ENCODE measurements around the gene MKLN1. TPM values are rescaled to one million over a fixed set of nuclear protein-coding genes. Genes with fewer than 3 reads are reported as not detected.
A peak's percentile ranks its signal among the peaks of the same experiment; 100 is the strongest.

The MKLN1 gene
- total RNA-seq, 1 experiment from 2014 or later: 34.3 TPM

DNA sequence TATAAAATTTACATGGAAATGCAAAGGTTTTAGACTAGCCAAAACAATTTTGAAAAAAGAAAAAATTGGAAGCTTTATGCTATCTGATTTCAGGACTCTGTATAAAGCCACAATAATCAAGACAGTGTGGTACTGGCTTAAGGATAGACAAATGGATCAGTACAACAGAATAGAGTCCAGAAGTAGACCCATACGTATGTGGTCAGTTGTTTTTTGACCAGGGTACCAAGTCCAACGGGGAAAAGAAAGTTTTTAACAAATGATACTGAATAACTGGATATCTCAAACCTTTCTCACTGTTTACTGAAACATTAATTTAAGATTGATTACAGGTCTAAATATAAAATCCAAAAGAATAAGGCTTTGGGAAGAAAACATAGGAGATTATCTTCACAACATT is 149.1 kb downstream of the MKLN1 start:
- TF ChIP-seq, protein P1, sequence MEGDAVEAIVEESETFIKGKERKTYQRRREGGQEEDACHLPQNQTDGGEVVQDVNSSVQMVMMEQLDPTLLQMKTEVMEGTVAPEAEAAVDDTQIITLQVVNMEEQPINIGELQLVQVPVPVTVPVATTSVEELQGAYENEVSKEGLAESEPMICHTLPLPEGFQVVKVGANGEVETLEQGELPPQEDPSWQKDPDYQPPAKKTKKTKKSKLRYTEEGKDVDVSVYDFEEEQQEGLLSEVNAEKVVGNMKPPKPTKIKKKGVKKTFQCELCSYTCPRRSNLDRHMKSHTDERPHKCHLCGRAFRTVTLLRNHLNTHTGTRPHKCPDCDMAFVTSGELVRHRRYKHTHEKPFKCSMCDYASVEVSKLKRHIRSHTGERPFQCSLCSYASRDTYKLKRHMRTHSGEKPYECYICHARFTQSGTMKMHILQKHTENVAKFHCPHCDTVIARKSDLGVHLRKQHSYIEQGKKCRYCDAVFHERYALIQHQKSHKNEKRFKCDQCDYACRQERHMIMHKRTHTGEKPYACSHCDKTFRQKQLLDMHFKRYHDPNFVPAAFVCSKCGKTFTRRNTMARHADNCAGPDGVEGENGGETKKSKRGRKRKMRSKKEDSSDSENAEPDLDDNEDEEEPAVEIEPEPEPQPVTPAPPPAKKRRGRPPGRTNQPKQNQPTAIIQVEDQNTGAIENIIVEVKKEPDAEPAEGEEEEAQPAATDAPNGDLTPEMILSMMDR (conservative IDR thresholded peaks at IDR 0.05): no peak

More for the DNA sequence above, 149.1 kb downstream of the MKLN1 start:
- Histone ChIP-seq H3K56ac (ENCODE audit: insufficient read length, low read depth, low read length) (no peak overlapping the region), H2AFZ (ENCODE audit: low read length) (no peak overlapping the region), H2BK15ac (ENCODE audit: low read depth, low read length) (no peak overlapping the region), H2BK120ac (ENCODE audit: low read depth, low read length, poor library complexity, severe bottlenecking) (no peak overlapping the region), H3K79me2 (ENCODE audit: insufficient read depth, low read length) (no peaks in the 10 kb centered on the region), H3K4me1 (ENCODE audit: insufficient read depth, low read length) (no peaks in the 10 kb centered on the region), H4K8ac (replicated peaks; ENCODE audit: insufficient read length, low read depth, low read length) (no peak overlapping the region), H3K18ac (ENCODE audit: insufficient read length, low read depth, low read length) (no peak overlapping the region), H2AK5ac (ENCODE audit: insufficient read length, low read length) (no peak overlapping the region), H3K9me3 (ENCODE audit: control insufficient read depth, low read depth, low read length) (no peaks in the 10 kb centered on the region), H3K9ac (ENCODE audit: extremely low read depth, insufficient read length, low read length) (no peak overlapping the region), H2BK20ac (ENCODE audit: low read depth, low read length, poor library complexity, severe bottlenecking) (no peak overlapping the region), H3K79me1 (ENCODE audit: insufficient read depth, low read depth, low read length, poor library complexity, severe bottlenecking) (no peaks in the 10 kb centered on the region), H3T11ph (ENCODE audit: low read length) (no peak overlapping the region), H3K27me3 (ENCODE audit: insufficient read depth, low read length) (no peaks in the 10 kb centered on the region), H3K4me2 (ENCODE audit: insufficient read depth, insufficient read length, low read length) (no peak overlapping the region), H2BK12ac (ENCODE audit: insufficient read length, low read depth, low read length) (no peak overlapping the region), H3K27ac (ENCODE audit: insufficient read length, low read depth, low read length) (no peak overlapping the region), H2BK5ac (ENCODE audit: insufficient read length, low read length) (no peak overlapping the region), H3K14ac (ENCODE audit: insufficient read depth, low read length) (no peak overlapping the region), H3K4ac (ENCODE audit: low read depth, low read length) (no peak overlapping the region), H4K5ac (ENCODE audit: insufficient read length, low read depth, low read length) (no peak overlapping the region), H3K23ac (ENCODE audit: insufficient read length, low read depth, low read length) (no peak overlapping the region), H3K23me2 (ENCODE audit: insufficient read length, low read depth, low read length, poor library complexity, severe bottlenecking) (no peaks in the 10 kb centered on the region), H4K20me1 (ENCODE audit: control insufficient read depth, insufficient read depth, insufficient read length) (no peaks in the 10 kb centered on the region), H4K91ac (ENCODE audit: insufficient read length, low read depth, low read length) (no peak overlapping the region)
- no peaks in the 10 kb centered on the region for H3K27me3 Mint-ChIP-seq (ENCODE audit: low read depth)
- DNase-seq: no peak
- peak overlapping the region in 1 of 3 experiments; percentile 47; a peak in 1 of 7 replicates for H3K27ac Mint-ChIP-seq
- no peaks in the 10 kb centered on the region for H3K9me3 Mint-ChIP-seq
- peaks cover 2 to 29% (median 9%) of the 10 kb centered on the region in 3 experiments; a peak in 5 of 7 replicates for H3K36me3 Mint-ChIP-seq (ENCODE audit: insufficient read depth in 1 of 3, low read depth in 3 of 3)
- no peak overlapping the region for H3K4me3 Mint-ChIP-seq
- WGBS (ENCODE audit: extremely low coverage, insufficient read length, low lambda C conversion rate): no CpG with 5 or more reads among the region's 2 CpGs
- H3K4me1 Mint-ChIP-seq: peaks cover 0 to under 1% of the 10 kb centered on the region in 2 experiments; a peak in 2 of 4 replicates
